C4-2B (cell line): ENCODE data around the gene CARD6.
"Not testable (repeated sequence)": the region's sequence is repeated elsewhere in the genome, so short reads cannot be mapped to it uniquely, and the experiment has no call there.

Experiments used
- H3K27ac ChIP-seq: fragments of 450-650 bp; 2 replicates; pipeline ENCODE4 v1.5.1; 2017
- CTCF ChIP-seq: fragments of 450-650 bp; conservative IDR thresholded peaks from 2 replicates; pipeline ENCODE4 v1.5.1; 2017; ENCODE audit warnings: mild to moderate bottlenecking
- ZFX ChIP-seq: fragments of 450-650 bp; IDR thresholded peaks from 2 replicates; pipeline ENCODE4 v1.6.1; 2017

Gene CARD6

GRCh38 chr5:40846371-40846770, 5.2 kb downstream of the CARD6 start:
- H3K27ac ChIP-seq = no peak overlapping the region
- TF ChIP-seq ZFX = no peak

GRCh38 chr5:40847525-40847924, 6.4 kb downstream of the CARD6 start:
- no peak overlapping the region for H3K27ac ChIP-seq
- TF ChIP-seq ZFX (no peak), CTCF (no peak)

GRCh38 chr5:40853632-40854192, 12.5 kb downstream of the CARD6 start:
- TF ChIP-seq ZFX = no peak
- TF ChIP-seq CTCF = no peak

GRCh38 chr5:40860711-40861110, 19.5 kb downstream of the CARD6 start:
- H3K27ac ChIP-seq = no peak overlapping the region

More at GRCh38 chr5:40853632-40854192, 12.5 kb downstream of the CARD6 start:
- H3K27ac ChIP-seq = no peak overlapping the region

GRCh38 chr5:40865004-40865403, 23.8 kb downstream of the CARD6 start:
- H3K27ac ChIP-seq = not testable (repeated sequence)

More at GRCh38 chr5:40860711-40861110, 19.5 kb downstream of the CARD6 start:
- TF ChIP-seq ZFX (no peak), CTCF (no peak)

GRCh38 chr5:40866844-40867243, 25.7 kb downstream of the CARD6 start:
- TF ChIP-seq CTCF (no peak), ZFX (no peak)

GRCh38 chr5:40869384-40869783, 28.2 kb downstream of the CARD6 start:
- TF ChIP-seq ZFX (no peak), CTCF (no peak)
- no peak overlapping the region for H3K27ac ChIP-seq

More at GRCh38 chr5:40866844-40867243, 25.7 kb downstream of the CARD6 start:
- no peak overlapping the region for H3K27ac ChIP-seq

GRCh38 chr5:40871177-40871576, 30.0 kb downstream of the CARD6 start:
- no peak overlapping the region for H3K27ac ChIP-seq
- TF ChIP-seq ZFX (no peak), CTCF (no peak)

GRCh38 chr5:40872253-40872652, 31.1 kb downstream of the CARD6 start:
- H3K27ac ChIP-seq = not testable (repeated sequence)
